Mesothelial cell of epicardium (in vitro differentiated cells): ENCODE results near the gene BNIP3. TPM values are rescaled to one million over a fixed set of nuclear protein-coding genes. Genes with fewer than 3 reads are reported as not detected.

ENCODE experiments used
- DNase-seq, 2 experiments: peaks; one replicate each; pipeline ENCODE4 v3.0.0; 2021; ENCODE audit warnings: low spot score in 2 of 2; ENCODE audit not compliant: unreplicated experiment in 2 of 2
- H3K27ac Mint-ChIP-seq: 2 replicates; pipeline ENCODE4 v1.8.0; 2021; ENCODE audit warnings: mixed read lengths
- H3K27me3 Mint-ChIP-seq: 2 replicates; pipeline ENCODE4 v1.8.0; 2021; ENCODE audit warnings: low read depth, mixed read lengths
- H3K36me3 Mint-ChIP-seq: 2 replicates; pipeline ENCODE4 v1.8.0; 2021; ENCODE audit warnings: mixed read lengths
- H3K4me1 Mint-ChIP-seq: 2 replicates; pipeline ENCODE4 v1.8.0; 2021; ENCODE audit warnings: mixed read lengths
- H3K4me3 Mint-ChIP-seq: 2 replicates; pipeline ENCODE4 v1.8.0; 2021; ENCODE audit warnings: mild to moderate bottlenecking, moderate library complexity, mixed read lengths
- H3K9me3 Mint-ChIP-seq: 2 replicates; pipeline ENCODE4 v1.8.0; 2021; ENCODE audit warnings: mixed read lengths
- total RNA-seq: library from RNA; stranded (reverse); gene quantifications from 3 replicates; pipeline ENCODE4 v1.2.1, GENCODE V29; 2021
- TF ChIP-seq, protein P1 (sequence below): fragments of 200-600 bp; sonication (generic); IDR thresholded peaks from one replicate; pipeline ENCODE4 v1.5.0; 2021; ENCODE audit warnings: antibody characterized with exemption; ENCODE audit not compliant: unreplicated experiment

The BNIP3 gene
- total RNA-seq, 1 donor from 2014 or later = 50.8 TPM

DNA sequence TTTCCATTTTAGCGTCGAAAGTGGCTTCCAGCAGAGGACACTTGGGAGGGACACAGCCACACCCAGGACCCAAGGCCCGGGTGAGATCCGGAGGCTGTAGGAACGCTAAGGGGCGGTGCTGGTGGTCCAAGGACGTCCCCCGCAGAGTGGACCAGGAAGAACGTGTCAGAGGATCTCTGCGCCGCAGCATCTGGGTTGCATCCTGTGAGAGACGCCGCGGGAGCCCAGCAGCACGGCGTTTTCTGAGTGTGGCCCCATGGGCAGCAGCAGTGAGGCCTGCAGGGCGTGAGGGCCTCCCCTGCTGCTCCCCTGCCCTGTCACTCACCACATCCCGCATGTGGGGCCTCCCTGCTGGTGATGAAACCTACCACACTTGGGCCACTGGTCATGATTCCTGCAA lies 40.5 kb upstream of the BNIP3 start:
- peaks cover 49% of the 10 kb centered on the region for H3K27me3 Mint-ChIP-seq
- no peak overlapping the region for H3K4me3 Mint-ChIP-seq
- H3K36me3 Mint-ChIP-seq = no peaks in the 10 kb centered on the region
- no peak for DNase-seq
- TF ChIP-seq, protein P1, sequence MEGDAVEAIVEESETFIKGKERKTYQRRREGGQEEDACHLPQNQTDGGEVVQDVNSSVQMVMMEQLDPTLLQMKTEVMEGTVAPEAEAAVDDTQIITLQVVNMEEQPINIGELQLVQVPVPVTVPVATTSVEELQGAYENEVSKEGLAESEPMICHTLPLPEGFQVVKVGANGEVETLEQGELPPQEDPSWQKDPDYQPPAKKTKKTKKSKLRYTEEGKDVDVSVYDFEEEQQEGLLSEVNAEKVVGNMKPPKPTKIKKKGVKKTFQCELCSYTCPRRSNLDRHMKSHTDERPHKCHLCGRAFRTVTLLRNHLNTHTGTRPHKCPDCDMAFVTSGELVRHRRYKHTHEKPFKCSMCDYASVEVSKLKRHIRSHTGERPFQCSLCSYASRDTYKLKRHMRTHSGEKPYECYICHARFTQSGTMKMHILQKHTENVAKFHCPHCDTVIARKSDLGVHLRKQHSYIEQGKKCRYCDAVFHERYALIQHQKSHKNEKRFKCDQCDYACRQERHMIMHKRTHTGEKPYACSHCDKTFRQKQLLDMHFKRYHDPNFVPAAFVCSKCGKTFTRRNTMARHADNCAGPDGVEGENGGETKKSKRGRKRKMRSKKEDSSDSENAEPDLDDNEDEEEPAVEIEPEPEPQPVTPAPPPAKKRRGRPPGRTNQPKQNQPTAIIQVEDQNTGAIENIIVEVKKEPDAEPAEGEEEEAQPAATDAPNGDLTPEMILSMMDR = no peak
- peaks cover 3% of the 10 kb centered on the region for H3K4me1 Mint-ChIP-seq
- no peak overlapping the region for H3K27ac Mint-ChIP-seq
- H3K9me3 Mint-ChIP-seq = no peaks in the 10 kb centered on the region

DNA sequence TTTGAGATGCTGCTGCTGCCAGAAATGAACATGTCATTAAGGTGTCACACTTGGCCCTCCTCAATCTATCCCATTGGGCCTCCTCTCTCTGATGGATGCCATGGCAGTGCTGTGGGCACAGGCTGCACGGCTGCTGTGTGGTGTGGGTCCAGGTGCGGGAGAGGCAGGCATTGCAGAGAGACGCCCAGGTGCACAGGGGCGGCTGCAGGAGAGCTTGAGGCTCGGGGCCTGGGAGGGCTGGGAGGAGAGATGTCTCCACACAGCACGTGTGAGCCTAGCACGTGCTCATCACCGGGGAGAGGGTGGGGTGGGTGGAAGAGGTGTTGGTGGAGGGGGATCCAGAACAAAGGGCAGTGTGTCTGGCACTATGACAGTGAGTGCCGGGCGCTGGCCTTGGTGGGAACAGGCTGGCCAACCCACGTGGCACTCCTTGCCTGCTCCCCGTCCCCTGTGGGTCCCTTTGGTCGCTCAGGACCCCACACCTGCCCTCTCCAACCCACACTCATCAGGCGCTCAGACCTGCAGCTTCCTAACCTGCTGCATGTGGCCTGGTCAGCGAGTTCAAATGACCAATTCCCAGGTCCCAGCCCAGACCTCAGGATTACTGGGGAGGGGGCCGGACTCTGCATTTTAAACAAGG lies 39.9 kb upstream of the BNIP3 start:
- Mint-ChIP-seq H3K36me3 (no peaks in the 10 kb centered on the region), H3K4me1 (peaks cover 3% of the 10 kb centered on the region), H3K27me3 (peaks cover 44% of the 10 kb centered on the region), H3K9me3 (no peaks in the 10 kb centered on the region), H3K27ac (no peak overlapping the region), H3K4me3 (no peak overlapping the region)
- TF ChIP-seq, protein P1 = no peak
- no peak for DNase-seq

DNA sequence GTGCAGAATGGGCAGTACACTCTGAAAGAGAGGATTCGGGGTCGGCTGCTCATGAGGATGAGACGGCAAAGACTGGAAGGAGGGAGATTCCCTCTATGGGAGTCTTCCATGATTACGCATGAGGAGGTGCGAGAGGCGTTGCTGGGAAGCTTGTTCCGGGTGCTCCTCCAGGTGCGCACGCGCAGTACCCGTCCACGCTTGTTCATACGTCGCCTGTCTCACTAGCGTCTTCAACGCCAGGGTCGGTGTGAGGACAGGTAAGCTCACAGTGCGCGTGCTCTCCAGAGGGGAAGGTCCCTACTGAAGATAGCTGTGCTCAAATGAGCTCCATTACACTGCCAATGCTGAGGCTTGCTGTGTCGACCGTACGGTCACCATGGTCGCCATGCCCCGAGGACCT lies 39.3 kb upstream of the BNIP3 start:
- peaks cover 3% of the 10 kb centered on the region for H3K4me1 Mint-ChIP-seq
- TF ChIP-seq, protein P1 = no peak
- no peak overlapping the region for H3K27ac Mint-ChIP-seq
- H3K36me3 Mint-ChIP-seq = no peaks in the 10 kb centered on the region
- no peak for DNase-seq
- peaks cover 41% of the 10 kb centered on the region for H3K27me3 Mint-ChIP-seq
- no peaks in the 10 kb centered on the region for H3K9me3 Mint-ChIP-seq
- H3K4me3 Mint-ChIP-seq = no peak overlapping the region

DNA sequence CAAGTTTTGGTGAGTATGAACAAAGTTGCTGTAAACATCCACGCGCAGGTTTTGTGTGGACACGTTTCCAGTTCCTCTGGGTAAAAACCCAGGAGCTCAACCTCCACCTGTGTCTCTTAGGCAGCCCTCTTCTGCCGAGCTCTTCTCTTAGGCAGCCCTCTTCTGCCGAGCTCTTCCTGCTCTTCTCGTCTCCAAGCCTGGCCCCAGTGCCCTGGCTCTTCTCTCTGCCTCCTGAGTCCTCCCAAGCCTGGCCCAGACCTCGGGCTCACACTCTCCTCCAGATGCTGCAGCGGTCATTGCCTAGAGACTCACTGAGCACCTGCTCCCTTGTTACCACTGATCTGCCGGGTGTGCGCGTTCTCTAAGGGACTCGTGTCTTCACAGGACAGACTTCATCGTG lies 38.7 kb upstream of the BNIP3 start:
- Mint-ChIP-seq H3K27ac (no peak overlapping the region), H3K4me3 (no peak overlapping the region), H3K9me3 (no peaks in the 10 kb centered on the region), H3K27me3 (peaks cover 35% of the 10 kb centered on the region), H3K4me1 (peaks cover 3% of the 10 kb centered on the region), H3K36me3 (no peaks in the 10 kb centered on the region)
- TF ChIP-seq, protein P1 = no peak
- DNase-seq = no peak

DNA sequence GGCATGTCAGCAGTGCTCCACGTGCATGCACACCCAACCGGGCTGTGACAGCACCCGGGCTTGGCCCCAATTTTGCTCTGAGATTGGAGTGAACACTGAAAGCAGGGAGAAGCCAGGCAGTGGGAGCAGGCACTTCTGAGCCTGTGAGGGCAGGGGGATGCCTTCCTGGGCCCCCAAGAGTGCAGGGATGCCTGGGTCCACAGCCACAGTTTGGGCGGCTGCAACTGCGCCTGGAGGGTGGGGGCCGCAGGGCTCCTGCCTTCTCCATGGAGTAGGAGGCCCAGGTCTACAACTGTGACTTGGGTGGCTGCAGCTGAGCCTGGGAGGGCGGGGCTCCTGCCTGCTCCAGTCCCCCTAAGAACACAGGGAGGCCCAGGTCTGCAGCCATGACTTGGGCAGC lies 37.6 kb upstream of the BNIP3 start:
- TF ChIP-seq, protein P1 = no peak
- H3K27ac Mint-ChIP-seq = no peak overlapping the region
- H3K36me3 Mint-ChIP-seq = no peaks in the 10 kb centered on the region
- peaks cover 3% of the 10 kb centered on the region for H3K4me1 Mint-ChIP-seq
- peaks cover 25% of the 10 kb centered on the region for H3K27me3 Mint-ChIP-seq
- no peak overlapping the region for H3K4me3 Mint-ChIP-seq
- no peaks in the 10 kb centered on the region for H3K9me3 Mint-ChIP-seq
- DNase-seq = no peak

DNA sequence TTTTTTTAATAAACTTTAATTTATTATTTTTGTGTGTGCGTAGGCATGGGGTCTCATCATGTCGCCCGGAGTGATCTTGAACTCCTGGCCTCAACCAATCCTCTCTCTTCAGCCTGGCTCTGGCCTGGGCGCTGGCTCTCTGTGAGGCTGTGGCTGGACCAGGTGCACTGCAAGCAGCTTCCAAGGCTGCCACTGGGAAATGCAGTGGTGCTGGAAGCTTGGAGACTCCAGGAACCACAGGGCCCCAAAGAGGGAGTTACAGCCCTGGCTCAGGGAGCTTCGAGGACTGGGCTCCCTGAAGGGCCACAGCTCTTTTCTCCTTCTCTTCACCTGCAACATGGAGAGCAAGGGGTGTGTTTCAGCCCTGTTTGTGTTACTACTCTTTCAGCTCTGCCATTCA lies 36.7 kb upstream of the BNIP3 start:
- TF ChIP-seq, protein P1 = no peak
- Mint-ChIP-seq H3K9me3 (no peaks in the 10 kb centered on the region), H3K36me3 (no peaks in the 10 kb centered on the region), H3K27ac (no peak overlapping the region), H3K27me3 (peaks cover 16% of the 10 kb centered on the region), H3K4me3 (no peak overlapping the region), H3K4me1 (peaks cover 3% of the 10 kb centered on the region)
- no peak for DNase-seq
